ENCODE data around the gene CYTH4. TPM values are rescaled to one million over a fixed set of nuclear protein-coding genes. Genes with fewer than 3 reads are reported as not detected.

CYTH4 gene
- polyA plus RNA-seq, 2 of the 4 experiments (the other 2 are of a cell fraction) = 0.05 to 0.10 TPM

DNA sequence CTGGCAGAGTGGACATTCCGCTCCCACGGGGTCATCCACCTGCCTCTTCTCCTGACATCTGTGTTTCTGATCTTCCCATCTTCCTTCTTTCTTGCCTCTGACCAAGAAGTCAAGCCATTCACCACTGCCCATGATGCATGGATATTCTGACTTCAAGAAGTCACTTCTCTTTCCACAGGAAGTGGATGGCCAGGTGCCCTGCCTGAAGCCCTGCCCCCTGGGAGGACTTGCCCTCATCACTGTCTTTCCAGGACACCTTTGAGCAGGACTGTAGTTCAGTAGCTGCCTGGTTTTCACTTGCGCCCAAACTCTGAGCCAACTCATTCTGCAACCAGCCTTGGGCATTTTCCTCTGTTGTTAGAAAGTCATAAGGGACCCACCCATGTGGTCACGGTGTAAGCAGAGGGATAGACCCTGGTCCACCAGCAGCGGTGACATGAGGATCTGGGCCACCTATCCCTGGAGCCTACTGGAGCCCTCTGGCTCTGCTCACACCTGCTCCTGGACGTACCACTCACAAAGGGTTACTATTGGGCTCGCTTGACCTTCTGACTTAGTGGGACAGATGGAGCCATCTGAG, 6.9 kb downstream of the CYTH4 start:
- no peak for FAIRE-seq
- POLR2A ChIA-PET = no interaction called here
- ATAC-seq = no peak
- no peaks in the 10 kb centered on the region for H3K4me1 ChIP-seq
- TF ChIP-seq ZC3H11A (IDR thresholded peaks at IDR 0.05) = no peak
- no peak for TF ChIP-seq ZNF302 (CRISPR knock-in tag; IDR thresholded peaks at IDR 0.05)
- TF ChIP-seq CEBPB (IDR thresholded peaks at IDR 0.05) = no peak
- TF ChIP-seq, protein P1, sequence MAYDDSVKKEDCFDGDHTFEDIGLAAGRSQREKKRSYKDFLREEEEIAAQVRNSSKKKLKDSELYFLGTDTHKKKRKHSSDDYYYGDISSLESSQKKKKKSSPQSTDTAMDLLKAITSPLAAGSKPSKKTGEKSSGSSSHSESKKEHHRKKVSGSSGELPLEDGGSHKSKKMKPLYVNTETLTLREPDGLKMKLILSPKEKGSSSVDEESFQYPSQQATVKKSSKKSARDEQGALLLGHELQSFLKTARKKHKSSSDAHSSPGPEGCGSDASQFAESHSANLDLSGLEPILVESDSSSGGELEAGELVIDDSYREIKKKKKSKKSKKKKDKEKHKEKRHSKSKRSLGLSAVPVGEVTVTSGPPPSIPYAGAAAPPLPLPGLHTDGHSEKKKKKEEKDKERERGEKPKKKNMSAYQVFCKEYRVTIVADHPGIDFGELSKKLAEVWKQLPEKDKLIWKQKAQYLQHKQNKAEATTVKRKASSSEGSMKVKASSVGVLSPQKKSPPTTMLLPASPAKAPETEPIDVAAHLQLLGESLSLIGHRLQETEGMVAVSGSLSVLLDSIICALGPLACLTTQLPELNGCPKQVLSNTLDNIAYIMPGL (CRISPR knock-in tag; IDR thresholded peaks at IDR 0.05; ENCODE audit: borderline replicate concordance) = no peak
- TF ChIP-seq CBX8 (IDR thresholded peaks at IDR 0.05) = no peak
- TF ChIP-seq RCOR1 (IDR thresholded peaks at IDR 0.05; ENCODE audit: low read depth, low read length) = no peak
- no peak for TF ChIP-seq JUNB (IDR thresholded peaks at IDR 0.05)
- no peak for TF ChIP-seq ESRRA (IDR thresholded peaks at IDR 0.05; ENCODE audit: borderline replicate concordance, low read length)
- no peak for TF ChIP-seq SREBF2 (IDR thresholded peaks at IDR 0.05)
- TF ChIP-seq KDM1A (IDR thresholded peaks at IDR 0.05; ENCODE audit: low read depth) = no peak
- TF ChIP-seq MAZ (IDR thresholded peaks at IDR 0.05; ENCODE audit: borderline replicate concordance, low read depth, low read length) = no peak
- TF ChIP-seq, protein P2, sequence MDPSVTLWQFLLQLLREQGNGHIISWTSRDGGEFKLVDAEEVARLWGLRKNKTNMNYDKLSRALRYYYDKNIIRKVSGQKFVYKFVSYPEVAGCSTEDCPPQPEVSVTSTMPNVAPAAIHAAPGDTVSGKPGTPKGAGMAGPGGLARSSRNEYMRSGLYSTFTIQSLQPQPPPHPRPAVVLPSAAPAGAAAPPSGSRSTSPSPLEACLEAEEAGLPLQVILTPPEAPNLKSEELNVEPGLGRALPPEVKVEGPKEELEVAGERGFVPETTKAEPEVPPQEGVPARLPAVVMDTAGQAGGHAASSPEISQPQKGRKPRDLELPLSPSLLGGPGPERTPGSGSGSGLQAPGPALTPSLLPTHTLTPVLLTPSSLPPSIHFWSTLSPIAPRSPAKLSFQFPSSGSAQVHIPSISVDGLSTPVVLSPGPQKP (IDR thresholded peaks at IDR 0.05; ENCODE audit: low read depth, low read length) = no peak
- TF ChIP-seq JUN (IDR thresholded peaks at IDR 0.05) = no peak
- no peak for TF ChIP-seq HOXB13 (CRISPR knock-in tag; IDR thresholded peaks at IDR 0.05; ENCODE audit: low read depth)
- no peak overlapping the region for H3K4me2 ChIP-seq
- H3K27ac ChIP-seq = no peak overlapping the region
- DNase-seq (ENCODE audit: low read depth in 1 of 2, low spot score in 1 of 2) = no peak
- H3K4me3 ChIP-seq = no peak overlapping the region
- no peaks in the 10 kb centered on the region for H3K9me3 ChIP-seq
- CTCF ChIA-PET = interaction anchor here (2.1 to 3.6 kb wide), 2 partner anchors 21 to 29 kb away, joined by 6 to 13 read pairs; no protein-coding TSS in a partner anchor
- 74% methylated on average over 6 of the region's 7 CpGs for WGBS (ENCODE audit: missing lambda C conversion rate)

DNA sequence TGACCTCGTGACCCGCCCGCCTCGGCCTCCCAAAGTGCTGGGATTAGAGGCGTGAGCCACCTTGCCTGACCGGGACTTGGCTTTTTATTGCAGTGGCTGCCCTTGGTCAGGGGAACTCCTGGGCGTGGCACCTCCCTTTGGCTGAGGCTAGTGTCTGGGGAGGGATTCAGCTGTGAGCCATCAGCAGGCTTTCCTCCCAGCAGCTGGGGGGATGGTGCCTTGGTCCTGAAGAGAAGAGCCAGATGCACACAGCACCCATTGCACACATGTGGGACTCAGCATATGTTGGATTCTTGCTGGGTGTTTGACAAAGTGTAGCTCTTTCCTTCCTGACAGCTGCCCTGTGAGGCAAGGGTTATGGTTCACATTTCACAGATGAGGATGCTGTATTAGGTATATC, 8.4 kb downstream of the CYTH4 start:
- WGBS (ENCODE audit: missing lambda C conversion rate) = 73% methylated on average over 5 of the region's 7 CpGs
- no peak for FAIRE-seq
- H3K4me2 ChIP-seq = no peak overlapping the region
- ChIA-PET CTCF (interaction anchor here (2.1 to 3.6 kb wide), 2 partner anchors 23 to 30 kb away, joined by 6 to 13 read pairs; no protein-coding TSS in a partner anchor), POLR2A (no interaction called here)
- ATAC-seq = no peak
- no peaks in the 10 kb centered on the region for H3K9me3 ChIP-seq
- no peak overlapping the region for H3K4me3 ChIP-seq
- TF ChIP-seq RAD21 (conservative IDR thresholded peaks at IDR 0.05 in 1 of 2, IDR thresholded peaks at IDR 0.05 in 1 of 2) (no peak), CBX2 (IDR thresholded peaks at IDR 0.05; ENCODE audit: borderline replicate concordance, low read depth) (no peak), HEYL (CRISPR knock-in tag; IDR thresholded peaks at IDR 0.05) (no peak)
- H3K27ac ChIP-seq = no peak overlapping the region
- no peaks in the 10 kb centered on the region for H3K4me1 ChIP-seq
- DNase-seq (ENCODE audit: low read depth in 1 of 2, low spot score in 1 of 2) = no peak

DNA sequence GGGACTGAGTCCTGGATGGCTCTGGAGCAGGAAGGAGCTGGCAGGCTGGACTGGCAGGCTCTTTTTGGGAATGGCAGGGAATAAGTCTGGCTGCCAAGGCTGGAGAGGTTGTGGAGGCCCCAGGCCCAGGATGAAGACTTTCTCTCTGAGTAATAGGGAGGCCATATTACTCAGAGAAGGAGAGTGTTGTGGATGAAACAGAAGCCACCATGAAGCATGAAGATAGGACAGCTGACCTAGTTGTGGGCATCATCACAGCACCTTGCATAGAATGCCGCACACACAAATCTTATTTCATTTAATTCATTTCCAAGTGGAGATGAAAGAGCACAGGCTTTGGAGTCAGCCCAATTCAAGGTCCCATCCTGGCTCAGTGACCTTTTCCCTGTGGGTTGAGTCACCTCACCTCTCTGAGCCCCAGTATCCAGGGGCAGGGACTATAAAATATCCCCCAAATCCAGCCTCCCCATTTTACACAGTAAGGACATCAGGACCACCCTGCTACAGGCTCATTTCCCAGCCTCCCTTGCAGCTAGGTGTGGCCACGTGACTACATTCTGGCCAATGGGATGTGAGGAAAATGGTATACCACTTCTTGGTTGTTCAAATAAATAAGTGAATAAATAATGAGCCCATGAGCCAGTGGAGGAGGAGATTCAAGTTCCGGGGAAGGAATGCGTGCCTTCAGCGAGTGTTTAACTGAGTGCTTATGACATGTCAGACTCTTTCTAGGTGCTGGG, 9.4 kb downstream of the CYTH4 start:
- DNase-seq (ENCODE audit: low read depth in 1 of 2, low spot score in 1 of 2) (no peak), FAIRE-seq (no peak), ATAC-seq (no peak)
- Histone ChIP-seq H3K4me1 (no peaks in the 10 kb centered on the region), H3K9me3 (no peaks in the 10 kb centered on the region), H3K4me3 (no peak overlapping the region), H3K27ac (no peak overlapping the region), H3K4me2 (no peak overlapping the region)
- ChIA-PET POLR2A (no interaction called here), CTCF (interaction anchor here (3.6 kb wide), 1 partner anchor 31 kb away, joined by 13 read pairs; no protein-coding TSS in a partner anchor)
- TF ChIP-seq TFCP2L1 (CRISPR knock-in tag; IDR thresholded peaks at IDR 0.05) = no peak
- TF ChIP-seq MAZ (IDR thresholded peaks at IDR 0.05; ENCODE audit: borderline replicate concordance, low read depth, low read length) = no peak
- TF ChIP-seq SMC3 (IDR thresholded peaks at IDR 0.05) = no peak
- TF ChIP-seq CHD2 (IDR thresholded peaks at IDR 0.05; ENCODE audit: low read length, partially characterized antibody) = no peak
- no peak for TF ChIP-seq ZSCAN20 (CRISPR knock-in tag; IDR thresholded peaks at IDR 0.05)
- TF ChIP-seq FOXS1 (CRISPR knock-in tag; IDR thresholded peaks at IDR 0.05) = no peak
- WGBS (ENCODE audit: missing lambda C conversion rate) = 94% methylated on average over 5 of the region's 5 CpGs
